GM19351 (cell line): Measurements from ENCODE around the gene CACNB4.
"Not testable (repeated sequence)": the region's sequence is repeated elsewhere in the genome, so short reads cannot be mapped to it uniquely, and the experiment has no call there.

Experiments
- ATAC-seq: cut with Tn5 transposase; IDR thresholded peaks from one replicate; pipeline ENCODE4 v1.9.1; 2021; ENCODE audit warnings: mild to moderate bottlenecking, moderate library complexity; ENCODE audit not compliant: unreplicated experiment

The CACNB4 gene

GRCh38 chr2:152025678-152026287 lies 73.1 kb downstream of the CACNB4 start:
- ATAC-seq = peak; percentile 86

- ATAC-seq = no peak
These were observed 74.4 kb downstream of the CACNB4 start for GRCh38 chr2:152024477-152024876.

- ATAC-seq = no peak
These were observed 76.8 kb downstream of the CACNB4 start for GRCh38 chr2:152022090-152022489.

- ATAC-seq = not testable (repeated sequence)
These were observed 77.8 kb downstream of the CACNB4 start for GRCh38 chr2:152021001-152021400.

- ATAC-seq = peak; percentile 71
These were observed 79.1 kb downstream of the CACNB4 start for GRCh38 chr2:152019732-152020131.

- ATAC-seq = no peak
These were observed 82.4 kb downstream of the CACNB4 start for GRCh38 chr2:152016181-152017120.

- ATAC-seq = no peak
These were observed 83.3 kb downstream of the CACNB4 start for GRCh38 chr2:152015552-152015951.

GRCh38 chr2:152012697-152013096 lies 86.1 kb downstream of the CACNB4 start:
- no peak for ATAC-seq

- no peak for ATAC-seq
These were observed 87.1 kb downstream of the CACNB4 start for GRCh38 chr2:152011724-152012123.

- ATAC-seq = no peak
These were observed 93.2 kb downstream of the CACNB4 start for GRCh38 chr2:152005607-152006006.

GRCh38 chr2:152003283-152003682 lies 95.6 kb downstream of the CACNB4 start:
- not testable (repeated sequence) for ATAC-seq

GRCh38 chr2:151999053-151999452 lies 99.8 kb downstream of the CACNB4 start:
- ATAC-seq = peak; percentile 85

GRCh38 chr2:151996243-151997003 lies 102.4 kb downstream of the CACNB4 start:
- ATAC-seq = no peak

- no peak for ATAC-seq
These were observed 103.7 kb downstream of the CACNB4 start for GRCh38 chr2:151995161-151995557.

GRCh38 chr2:151994178-151994577 lies 104.7 kb downstream of the CACNB4 start:
- not testable (repeated sequence) for ATAC-seq

GRCh38 chr2:151991010-151991409 lies 107.8 kb downstream of the CACNB4 start:
- ATAC-seq = no peak

- no peak for ATAC-seq
These were observed 109.5 kb downstream of the CACNB4 start for GRCh38 chr2:151989378-151989777.

- no peak for ATAC-seq
These were observed 111.4 kb downstream of the CACNB4 start for GRCh38 chr2:151987484-151987883.

GRCh38 chr2:151984424-151985083 lies 114.3 kb downstream of the CACNB4 start:
- no peak for ATAC-seq

GRCh38 chr2:151983221-151983620 lies 115.6 kb downstream of the CACNB4 start:
- ATAC-seq = no peak

GRCh38 chr2:151981886-151982285 lies 117.0 kb downstream of the CACNB4 start:
- no peak for ATAC-seq
